Vagina (tissue), 2 donors: ENCODE results near the gene BCL3.

ENCODE experiments used
- POLR2A ChIP-seq, 2 donors: fragments of 450-650 bp; IDR thresholded peaks; one replicate each; pipeline ENCODE4 v1.6.1; 2017; ENCODE audit warnings: antibody characterized with exemption in 2 of 2, mild to moderate bottlenecking in 2 of 2, moderate library complexity in 2 of 2
- TF ChIP-seq, protein P1 (sequence below), 3 experiments: fragments of 450-650 bp in 2 of 3; fragments of 200-600 bp in 1 of 3; sonication (generic) in 1 of 3; IDR thresholded peaks; one replicate each; pipeline ENCODE4 v1.5.1; 2017 to 2019; ENCODE audit warnings: antibody characterized with exemption in 3 of 3, mild to moderate bottlenecking in 2 of 3, moderate library complexity in 2 of 3

DNA sequence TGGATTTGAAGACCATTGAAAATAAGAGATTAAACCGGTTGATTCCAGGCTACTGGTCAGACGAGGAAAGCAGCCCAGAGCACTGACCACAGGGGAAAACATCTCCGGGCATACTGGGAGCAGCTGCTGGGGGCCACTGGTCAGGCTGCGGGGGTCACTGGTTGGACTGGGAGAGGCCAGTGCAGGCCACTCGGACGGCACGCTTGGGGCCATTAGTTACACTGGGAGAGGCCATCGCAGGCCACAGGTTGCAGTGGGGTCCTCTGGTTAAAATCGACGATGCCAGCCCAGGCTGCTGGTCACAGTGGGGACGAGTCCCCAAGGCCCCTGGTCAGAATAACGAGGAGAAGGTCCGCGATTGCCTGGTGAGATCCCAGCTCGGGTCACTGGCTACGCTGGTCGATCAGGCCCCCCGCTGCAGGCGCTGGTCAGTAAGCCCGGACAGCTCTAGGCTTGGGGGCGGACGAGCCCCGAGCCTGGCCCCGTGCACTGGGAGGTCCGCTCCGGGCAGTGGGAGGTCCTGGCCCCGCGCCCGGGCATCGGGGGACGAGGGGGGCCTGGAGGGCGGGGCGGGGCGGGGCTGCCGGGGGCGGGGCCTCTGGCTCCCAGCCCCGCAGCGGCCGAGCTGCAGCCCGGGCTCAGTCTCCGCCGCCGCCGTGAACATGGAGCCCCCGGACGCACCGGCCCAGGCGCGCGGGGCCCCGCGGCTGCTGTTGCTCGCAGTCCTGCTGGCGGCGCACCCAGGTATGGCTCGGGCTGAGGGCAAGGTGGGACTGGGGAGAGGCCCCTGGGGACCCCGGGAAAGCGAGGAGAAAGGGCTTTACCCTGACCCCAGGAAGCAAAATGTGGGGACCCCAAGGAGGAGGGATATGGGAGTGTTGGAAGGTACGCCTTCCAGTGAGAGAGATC is 60.2 kb downstream of the BCL3 start, which contains the start of gene BCAM:
- TF ChIP-seq, protein P1, sequence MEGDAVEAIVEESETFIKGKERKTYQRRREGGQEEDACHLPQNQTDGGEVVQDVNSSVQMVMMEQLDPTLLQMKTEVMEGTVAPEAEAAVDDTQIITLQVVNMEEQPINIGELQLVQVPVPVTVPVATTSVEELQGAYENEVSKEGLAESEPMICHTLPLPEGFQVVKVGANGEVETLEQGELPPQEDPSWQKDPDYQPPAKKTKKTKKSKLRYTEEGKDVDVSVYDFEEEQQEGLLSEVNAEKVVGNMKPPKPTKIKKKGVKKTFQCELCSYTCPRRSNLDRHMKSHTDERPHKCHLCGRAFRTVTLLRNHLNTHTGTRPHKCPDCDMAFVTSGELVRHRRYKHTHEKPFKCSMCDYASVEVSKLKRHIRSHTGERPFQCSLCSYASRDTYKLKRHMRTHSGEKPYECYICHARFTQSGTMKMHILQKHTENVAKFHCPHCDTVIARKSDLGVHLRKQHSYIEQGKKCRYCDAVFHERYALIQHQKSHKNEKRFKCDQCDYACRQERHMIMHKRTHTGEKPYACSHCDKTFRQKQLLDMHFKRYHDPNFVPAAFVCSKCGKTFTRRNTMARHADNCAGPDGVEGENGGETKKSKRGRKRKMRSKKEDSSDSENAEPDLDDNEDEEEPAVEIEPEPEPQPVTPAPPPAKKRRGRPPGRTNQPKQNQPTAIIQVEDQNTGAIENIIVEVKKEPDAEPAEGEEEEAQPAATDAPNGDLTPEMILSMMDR (IDR thresholded peaks at IDR 0.05) = no peak
- TF ChIP-seq POLR2A (IDR thresholded peaks at IDR 0.05) = peak in 1 of 2 donors; percentile 22
